HG03460 (cell line): ENCODE measurements around the gene JPT1.
A peak's percentile ranks its signal among the peaks of the same experiment; 100 is the strongest.
"Not testable (repeated sequence)": the region's sequence is repeated elsewhere in the genome, so short reads cannot be mapped to it uniquely, and the experiment has no call there.

Experiments used
- ATAC-seq: cut with Tn5 transposase; IDR thresholded peaks from one replicate; pipeline ENCODE4 v1.9.1; 2021; ENCODE audit not compliant: unreplicated experiment

The JPT1 gene

GRCh38 chr17:75159196-75160031, 5.1 kb upstream of the JPT1 start:
- no peak for ATAC-seq

- not testable (repeated sequence) for ATAC-seq
Observed at GRCh38 chr17:75158480-75158879, 4.2 kb upstream of the JPT1 start.

- ATAC-seq = no peak
Observed at GRCh38 chr17:75155191-75155601, 884 bp upstream of the JPT1 start.

- ATAC-seq = peak; percentile 4
Observed at GRCh38 chr17:75153780-75154194, 525 bp downstream of the JPT1 start.

GRCh38 chr17:75152922-75153779, 1.2 kb downstream of the JPT1 start:
- ATAC-seq = no peak

GRCh38 chr17:75152523-75152921, 1.8 kb downstream of the JPT1 start:
- no peak for ATAC-seq

- no peak for ATAC-seq
Observed at GRCh38 chr17:75151930-75152329, 2.4 kb downstream of the JPT1 start.

GRCh38 chr17:75147878-75148546, 6.3 kb downstream of the JPT1 start:
- ATAC-seq = no peak

GRCh38 chr17:75146592-75146991, 7.7 kb downstream of the JPT1 start:
- ATAC-seq = no peak

- no peak for ATAC-seq
Observed at GRCh38 chr17:75144816-75145512, 9.3 kb downstream of the JPT1 start.

- no peak for ATAC-seq
Observed at GRCh38 chr17:75142236-75142971, 11.9 kb downstream of the JPT1 start.

GRCh38 chr17:75138519-75138918, 15.8 kb downstream of the JPT1 start:
- no peak for ATAC-seq

- not testable (repeated sequence) for ATAC-seq
Observed at GRCh38 chr17:75137762-75138161, 16.6 kb downstream of the JPT1 start.

- ATAC-seq = no peak
Observed at GRCh38 chr17:75135946-75136345, 18.4 kb downstream of the JPT1 start.

- ATAC-seq = no peak
Observed at GRCh38 chr17:75135452-75135851, 18.9 kb downstream of the JPT1 start.

- ATAC-seq = not testable (repeated sequence)
Observed at GRCh38 chr17:75133607-75134347, 20.5 kb downstream of the JPT1 start.

GRCh38 chr17:75133001-75133400, 21.3 kb downstream of the JPT1 start:
- no peak for ATAC-seq

GRCh38 chr17:75132018-75133000, 22.0 kb downstream of the JPT1 start:
- ATAC-seq = not testable (repeated sequence)
